ENCODE measurements around the gene HMCN1. TPM values are rescaled to one million over a fixed set of nuclear protein-coding genes. Genes with fewer than 3 reads are reported as not detected.
"Not testable (repeated sequence)": the region's sequence is repeated elsewhere in the genome, so short reads cannot be mapped to it uniquely, and the experiment has no call there.

HMCN1 gene
- total RNA-seq, 4 donors from 2014 or later = 1.0 to 8.1 (median 2.5) TPM

DNA sequence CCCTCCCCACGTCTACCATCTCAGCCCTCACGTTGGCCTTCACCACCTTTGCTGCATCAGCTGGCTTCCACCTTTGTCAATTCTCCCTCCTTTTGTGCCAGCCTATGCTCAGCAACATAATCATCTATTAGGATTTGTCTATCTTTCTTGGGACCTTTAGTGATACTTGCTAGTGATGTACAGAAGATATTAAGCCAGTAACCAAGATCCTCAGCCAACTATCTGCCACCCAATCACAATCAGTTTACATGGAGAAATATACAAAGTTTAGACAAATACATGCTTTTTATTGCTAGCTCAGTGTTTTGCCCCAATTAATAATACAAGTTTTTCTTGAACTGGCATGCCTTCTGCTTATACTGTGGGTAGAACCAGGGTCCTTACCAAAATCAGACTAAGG, 468.6 kb downstream of the HMCN1 start:
- DNase-seq (ENCODE audit: low spot score in 2 of 2) = no peak
- TF ChIP-seq POLR2A (IDR thresholded peaks at IDR 0.05) = no peak
- TF ChIP-seq CTCF (IDR thresholded peaks at IDR 0.05) = no peak
- WGBS, 2 donors = 51 to 58% methylated on average over 2 of the region's 2 CpGs
- no peak overlapping the region for H3K4me3 ChIP-seq (ENCODE audit: low read depth, poor library complexity, severe bottlenecking)
- intact Hi-C loops (cut with DNase I; ENCODE audit: low total_unique reads) = no loop called here

DNA sequence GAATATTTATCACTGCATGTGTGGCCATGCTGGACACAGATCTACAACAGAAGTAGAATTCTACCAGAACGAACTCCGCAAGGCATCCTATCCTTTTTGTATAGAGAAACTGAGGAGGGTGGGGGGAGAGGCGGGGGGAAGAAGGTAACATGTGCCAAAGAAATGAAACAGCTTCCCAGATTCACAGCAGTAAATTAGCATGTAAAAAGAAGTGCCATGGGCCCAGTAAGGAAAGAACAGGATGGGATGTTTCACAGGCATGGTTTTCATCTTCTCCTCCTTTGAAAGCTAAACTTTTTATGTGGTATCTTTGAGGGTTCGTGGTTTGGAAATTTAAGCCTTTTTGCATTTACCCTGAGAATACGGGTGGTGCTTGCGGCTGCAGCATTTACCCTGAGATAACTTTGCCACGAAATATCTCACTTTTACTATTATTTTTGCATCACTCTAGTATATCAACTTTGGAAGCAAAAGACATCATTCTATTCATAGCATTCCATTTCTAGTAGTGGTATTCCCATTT, 471.9 kb downstream of the HMCN1 start:
- WGBS, 2 donors = 74 to 86% methylated on average over 7 of the region's 7 CpGs
- intact Hi-C loops (cut with DNase I; ENCODE audit: low total_unique reads) = no loop called here
- TF ChIP-seq CTCF (IDR thresholded peaks at IDR 0.05) (no peak), POLR2A (IDR thresholded peaks at IDR 0.05) (no peak)

GRCh38 chr1:186207391-186208085, 473.3 kb downstream of the HMCN1 start:
- intact Hi-C loops (cut with DNase I; ENCODE audit: low total_unique reads) = no loop called here
- H3K4me3 ChIP-seq (ENCODE audit: low read depth, poor library complexity, severe bottlenecking) = no peak overlapping the region
- TF ChIP-seq POLR2A (IDR thresholded peaks at IDR 0.05) (no peak), CTCF (IDR thresholded peaks at IDR 0.05) (no peak)
- 77 to 82% methylated on average over 4 of the region's 4 CpGs for WGBS, 2 donors
- no peak for DNase-seq (ENCODE audit: low spot score in 2 of 2)

More for the DNA sequence above, 471.9 kb downstream of the HMCN1 start:
- DNase-seq (ENCODE audit: low spot score in 2 of 2) = no peak
- H3K4me3 ChIP-seq (ENCODE audit: low read depth, poor library complexity, severe bottlenecking) = no peak overlapping the region

GRCh38 chr1:186208405-186209129, 474.4 kb downstream of the HMCN1 start:
- intact Hi-C loops (cut with DNase I; ENCODE audit: low total_unique reads) = no loop called here
- no peak for TF ChIP-seq POLR2A (IDR thresholded peaks at IDR 0.05)
- no peak for TF ChIP-seq CTCF (IDR thresholded peaks at IDR 0.05)
- WGBS, 2 donors = 53 to 64% methylated on average over 4 of the region's 4 CpGs
- no peak for DNase-seq (ENCODE audit: low spot score in 2 of 2)
- no peak overlapping the region for H3K4me3 ChIP-seq (ENCODE audit: low read depth, poor library complexity, severe bottlenecking)

GRCh38 chr1:186210258-186210657, 476.1 kb downstream of the HMCN1 start:
- DNase-seq (ENCODE audit: low spot score in 2 of 2) = no peak
- 88 to 92% methylated on average over 10 of the region's 10 CpGs for WGBS, 2 donors
- intact Hi-C loops (cut with DNase I; ENCODE audit: low total_unique reads) = loop anchor here (5.0 kb wide), 1 partner anchor 398 kb away; no protein-coding TSS in a partner anchor
- H3K4me3 ChIP-seq (ENCODE audit: low read depth, poor library complexity, severe bottlenecking) = no peak overlapping the region
- TF ChIP-seq POLR2A (IDR thresholded peaks at IDR 0.05) (no peak), CTCF (IDR thresholded peaks at IDR 0.05) (no peak)

DNA sequence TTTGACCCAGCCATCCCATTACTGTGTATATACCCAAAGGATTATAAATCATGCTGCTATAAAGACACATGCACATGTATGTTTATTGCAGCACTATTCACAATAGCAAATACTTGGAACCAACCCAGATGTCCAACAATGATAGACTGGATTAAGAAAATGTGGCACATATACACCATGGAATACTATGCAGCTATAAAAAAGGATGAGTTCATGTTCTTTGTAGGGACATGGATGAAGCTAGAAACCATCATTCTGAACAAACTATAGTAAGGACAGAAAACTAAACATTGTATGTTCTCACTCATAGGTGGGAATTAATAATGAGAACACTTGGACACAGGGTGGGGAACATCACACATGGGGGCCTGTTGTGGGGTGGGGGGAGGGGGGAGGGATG, 477.4 kb downstream of the HMCN1 start:
- not testable (repeated sequence) for DNase-seq (ENCODE audit: low spot score in 2 of 2); H3K4me3 ChIP-seq (ENCODE audit: low read depth, poor library complexity, severe bottlenecking)
- intact Hi-C loops (cut with DNase I; ENCODE audit: low total_unique reads) = loop anchor here (5.0 kb wide), 1 partner anchor 399 kb away; no protein-coding TSS in a partner anchor

All from lower leg skin (tissue), 4 donors.